Stimulated activated CD8-positive, alpha-beta memory T cell treated with anti-CD3 and anti-CD28 coated beads, Interleukin-7, amount 100 ng/mL, for 1 hour (primary cell): ENCODE results near the gene ZNF70.
"Not testable (repeated sequence)": the region's sequence is repeated elsewhere in the genome, so short reads cannot be mapped to it uniquely, and the experiment has no call there.

ENCODE experiments used
- DNase-seq, 2 donors: peaks; one replicate each; pipeline ENCODE4 v3.0.0-alpha.2; 2020; ENCODE audit warnings: low read depth in 2 of 2

The ZNF70 gene

GRCh38 chr22:23756891-23757290, 6.0 kb upstream of the ZNF70 start:
- no peak for DNase-seq

- DNase-seq = no peak
These were observed 4.8 kb upstream of the ZNF70 start for GRCh38 chr22:23755711-23756110.

- no peak for DNase-seq
These were observed 4.2 kb upstream of the ZNF70 start for GRCh38 chr22:23754980-23755636.

GRCh38 chr22:23754220-23754919, 3.5 kb upstream of the ZNF70 start, which contains the start of gene VPREB3:
TSS of gene VPREB3 (minus strand) at chr22:23754425. CDS start at chr22:23754363, 62 bp downstream.
- DNase-seq = no peak

- no peak for DNase-seq
These were observed 2.5 kb upstream of the ZNF70 start for GRCh38 chr22:23753385-23753784.

GRCh38 chr22:23752750-23753149, 1.8 kb upstream of the ZNF70 start:
- no peak for DNase-seq

GRCh38 chr22:23752090-23752691, 1.3 kb upstream of the ZNF70 start:
- no peak for DNase-seq

- no peak for DNase-seq
These were observed 607 bp upstream of the ZNF70 start for GRCh38 chr22:23751441-23751996.

GRCh38 chr22:23750367-23750713, 572 bp downstream of the ZNF70 start:
- no peak for DNase-seq

- DNase-seq = no peak
These were observed 1.0 kb downstream of the ZNF70 start for GRCh38 chr22:23749841-23750301.

- no peak for DNase-seq
These were observed 5.1 kb downstream of the ZNF70 start for GRCh38 chr22:23745791-23746190.

GRCh38 chr22:23744485-23744884, 6.4 kb downstream of the ZNF70 start:
- no peak for DNase-seq

GRCh38 chr22:23744001-23744400, 6.9 kb downstream of the ZNF70 start:
- DNase-seq = no peak

- no peak for DNase-seq
These were observed 7.6 kb downstream of the ZNF70 start for GRCh38 chr22:23743303-23743705.

GRCh38 chr22:23742505-23743264, 8.2 kb downstream of the ZNF70 start:
- no peak for DNase-seq

GRCh38 chr22:23737696-23738095, 13.2 kb downstream of the ZNF70 start:
- DNase-seq = no peak

- not testable (repeated sequence) for DNase-seq
These were observed 22.8 kb downstream of the ZNF70 start for GRCh38 chr22:23728108-23728507.

- no peak for DNase-seq
These were observed 28.2 kb downstream of the ZNF70 start for GRCh38 chr22:23722724-23723123.

- DNase-seq = no peak
These were observed 28.8 kb downstream of the ZNF70 start for GRCh38 chr22:23722160-23722559.

- DNase-seq = no peak
These were observed 30.1 kb downstream of the ZNF70 start for GRCh38 chr22:23720855-23721254.

GRCh38 chr22:23718371-23719165, 32.3 kb downstream of the ZNF70 start:
- DNase-seq = no peak
